ENCODE data around the gene PUM2. TPM values are rescaled to one million over a fixed set of nuclear protein-coding genes. Genes with fewer than 3 reads are reported as not detected.
A peak's percentile ranks its signal among the peaks of the same experiment; 100 is the strongest.

Gene PUM2
- total RNA-seq, 1 experiment from 2014 or later, result 104 TPM

- TF ChIP-seq, protein P1, sequence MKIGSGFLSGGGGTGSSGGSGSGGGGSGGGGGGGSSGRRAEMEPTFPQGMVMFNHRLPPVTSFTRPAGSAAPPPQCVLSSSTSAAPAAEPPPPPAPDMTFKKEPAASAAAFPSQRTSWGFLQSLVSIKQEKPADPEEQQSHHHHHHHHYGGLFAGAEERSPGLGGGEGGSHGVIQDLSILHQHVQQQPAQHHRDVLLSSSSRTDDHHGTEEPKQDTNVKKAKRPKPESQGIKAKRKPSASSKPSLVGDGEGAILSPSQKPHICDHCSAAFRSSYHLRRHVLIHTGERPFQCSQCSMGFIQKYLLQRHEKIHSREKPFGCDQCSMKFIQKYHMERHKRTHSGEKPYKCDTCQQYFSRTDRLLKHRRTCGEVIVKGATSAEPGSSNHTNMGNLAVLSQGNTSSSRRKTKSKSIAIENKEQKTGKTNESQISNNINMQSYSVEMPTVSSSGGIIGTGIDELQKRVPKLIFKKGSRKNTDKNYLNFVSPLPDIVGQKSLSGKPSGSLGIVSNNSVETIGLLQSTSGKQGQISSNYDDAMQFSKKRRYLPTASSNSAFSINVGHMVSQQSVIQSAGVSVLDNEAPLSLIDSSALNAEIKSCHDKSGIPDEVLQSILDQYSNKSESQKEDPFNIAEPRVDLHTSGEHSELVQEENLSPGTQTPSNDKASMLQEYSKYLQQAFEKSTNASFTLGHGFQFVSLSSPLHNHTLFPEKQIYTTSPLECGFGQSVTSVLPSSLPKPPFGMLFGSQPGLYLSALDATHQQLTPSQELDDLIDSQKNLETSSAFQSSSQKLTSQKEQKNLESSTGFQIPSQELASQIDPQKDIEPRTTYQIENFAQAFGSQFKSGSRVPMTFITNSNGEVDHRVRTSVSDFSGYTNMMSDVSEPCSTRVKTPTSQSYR (CRISPR knock-in tag; IDR thresholded peaks at IDR 0.05), result peak; percentile 46; the same call in 1 of the 2 replicates
- no peak for TF ChIP-seq TP53 (CRISPR knock-in tag; IDR thresholded peaks at IDR 0.05)
- TF ChIP-seq, protein P2, sequence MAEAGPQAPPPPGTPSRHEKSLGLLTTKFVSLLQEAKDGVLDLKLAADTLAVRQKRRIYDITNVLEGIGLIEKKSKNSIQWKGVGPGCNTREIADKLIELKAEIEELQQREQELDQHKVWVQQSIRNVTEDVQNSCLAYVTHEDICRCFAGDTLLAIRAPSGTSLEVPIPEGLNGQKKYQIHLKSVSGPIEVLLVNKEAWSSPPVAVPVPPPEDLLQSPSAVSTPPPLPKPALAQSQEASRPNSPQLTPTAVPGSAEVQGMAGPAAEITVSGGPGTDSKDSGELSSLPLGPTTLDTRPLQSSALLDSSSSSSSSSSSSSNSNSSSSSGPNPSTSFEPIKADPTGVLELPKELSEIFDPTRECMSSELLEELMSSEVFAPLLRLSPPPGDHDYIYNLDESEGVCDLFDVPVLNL (CRISPR knock-in tag; IDR thresholded peaks at IDR 0.05; ENCODE audit: borderline replicate concordance, low read depth), result peak; percentile 83; the same call in 1 of the 2 replicates
- peak; percentile 60; the same call in 1 of the 2 replicates for TF ChIP-seq ZNF512 (CRISPR knock-in tag; IDR thresholded peaks at IDR 0.05; ENCODE audit: borderline replicate concordance)
- TF ChIP-seq, protein P3, sequence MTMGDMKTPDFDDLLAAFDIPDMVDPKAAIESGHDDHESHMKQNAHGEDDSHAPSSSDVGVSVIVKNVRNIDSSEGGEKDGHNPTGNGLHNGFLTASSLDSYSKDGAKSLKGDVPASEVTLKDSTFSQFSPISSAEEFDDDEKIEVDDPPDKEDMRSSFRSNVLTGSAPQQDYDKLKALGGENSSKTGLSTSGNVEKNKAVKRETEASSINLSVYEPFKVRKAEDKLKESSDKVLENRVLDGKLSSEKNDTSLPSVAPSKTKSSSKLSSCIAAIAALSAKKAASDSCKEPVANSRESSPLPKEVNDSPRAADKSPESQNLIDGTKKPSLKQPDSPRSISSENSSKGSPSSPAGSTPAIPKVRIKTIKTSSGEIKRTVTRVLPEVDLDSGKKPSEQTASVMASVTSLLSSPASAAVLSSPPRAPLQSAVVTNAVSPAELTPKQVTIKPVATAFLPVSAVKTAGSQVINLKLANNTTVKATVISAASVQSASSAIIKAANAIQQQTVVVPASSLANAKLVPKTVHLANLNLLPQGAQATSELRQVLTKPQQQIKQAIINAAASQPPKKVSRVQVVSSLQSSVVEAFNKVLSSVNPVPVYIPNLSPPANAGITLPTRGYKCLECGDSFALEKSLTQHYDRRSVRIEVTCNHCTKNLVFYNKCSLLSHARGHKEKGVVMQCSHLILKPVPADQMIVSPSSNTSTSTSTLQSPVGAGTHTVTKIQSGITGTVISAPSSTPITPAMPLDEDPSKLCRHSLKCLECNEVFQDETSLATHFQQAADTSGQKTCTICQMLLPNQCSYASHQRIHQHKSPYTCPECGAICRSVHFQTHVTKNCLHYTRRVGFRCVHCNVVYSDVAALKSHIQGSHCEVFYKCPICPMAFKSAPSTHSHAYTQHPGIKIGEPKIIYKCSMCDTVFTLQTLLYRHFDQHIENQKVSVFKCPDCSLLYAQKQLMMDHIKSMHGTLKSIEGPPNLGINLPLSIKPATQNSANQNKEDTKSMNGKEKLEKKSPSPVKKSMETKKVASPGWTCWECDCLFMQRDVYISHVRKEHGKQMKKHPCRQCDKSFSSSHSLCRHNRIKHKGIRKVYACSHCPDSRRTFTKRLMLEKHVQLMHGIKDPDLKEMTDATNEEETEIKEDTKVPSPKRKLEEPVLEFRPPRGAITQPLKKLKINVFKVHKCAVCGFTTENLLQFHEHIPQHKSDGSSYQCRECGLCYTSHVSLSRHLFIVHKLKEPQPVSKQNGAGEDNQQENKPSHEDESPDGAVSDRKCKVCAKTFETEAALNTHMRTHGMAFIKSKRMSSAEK (CRISPR knock-in tag; IDR thresholded peaks at IDR 0.05; ENCODE audit: borderline replicate concordance), result no peak
- no peak for TF ChIP-seq CREB1 (CRISPR knock-in tag; IDR thresholded peaks at IDR 0.05)
- TF ChIP-seq, protein P4, sequence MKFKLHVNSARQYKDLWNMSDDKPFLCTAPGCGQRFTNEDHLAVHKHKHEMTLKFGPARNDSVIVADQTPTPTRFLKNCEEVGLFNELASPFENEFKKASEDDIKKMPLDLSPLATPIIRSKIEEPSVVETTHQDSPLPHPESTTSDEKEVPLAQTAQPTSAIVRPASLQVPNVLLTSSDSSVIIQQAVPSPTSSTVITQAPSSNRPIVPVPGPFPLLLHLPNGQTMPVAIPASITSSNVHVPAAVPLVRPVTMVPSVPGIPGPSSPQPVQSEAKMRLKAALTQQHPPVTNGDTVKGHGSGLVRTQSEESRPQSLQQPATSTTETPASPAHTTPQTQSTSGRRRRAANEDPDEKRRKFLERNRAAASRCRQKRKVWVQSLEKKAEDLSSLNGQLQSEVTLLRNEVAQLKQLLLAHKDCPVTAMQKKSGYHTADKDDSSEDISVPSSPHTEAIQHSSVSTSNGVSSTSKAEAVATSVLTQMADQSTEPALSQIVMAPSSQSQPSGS (CRISPR knock-in tag; IDR thresholded peaks at IDR 0.05; ENCODE audit: borderline replicate concordance, low read depth), result no peak
- TF ChIP-seq TCF7 (CRISPR knock-in tag; IDR thresholded peaks at IDR 0.05; ENCODE audit: low read depth), result 0 out of 2 replicates have a peak, but pooled peaks have one; percentile 43
- no peak for TF ChIP-seq MXD4 (CRISPR knock-in tag; IDR thresholded peaks at IDR 0.05; ENCODE audit: borderline replicate concordance)
- TF ChIP-seq MLX (CRISPR knock-in tag; IDR thresholded peaks at IDR 0.05), result no peak
- no peak for TF ChIP-seq CREM (CRISPR knock-in tag; IDR thresholded peaks at IDR 0.05)
- no peak for TF ChIP-seq JAZF1 (CRISPR knock-in tag; IDR thresholded peaks at IDR 0.05)
- TF ChIP-seq FOXP1 (CRISPR knock-in tag; IDR thresholded peaks at IDR 0.05; ENCODE audit: borderline replicate concordance), result peak; percentile 68
- no peak for TF ChIP-seq ATF1 (CRISPR knock-in tag; IDR thresholded peaks at IDR 0.05)
- TF ChIP-seq NR3C1 (CRISPR knock-in tag; conservative IDR thresholded peaks at IDR 0.05; ENCODE audit: low read depth), result no peak
- peak; percentile 36; the same call in 1 of the 2 replicates for TF ChIP-seq FOXK1 (CRISPR knock-in tag; IDR thresholded peaks at IDR 0.05)
- TF ChIP-seq, protein P5, sequence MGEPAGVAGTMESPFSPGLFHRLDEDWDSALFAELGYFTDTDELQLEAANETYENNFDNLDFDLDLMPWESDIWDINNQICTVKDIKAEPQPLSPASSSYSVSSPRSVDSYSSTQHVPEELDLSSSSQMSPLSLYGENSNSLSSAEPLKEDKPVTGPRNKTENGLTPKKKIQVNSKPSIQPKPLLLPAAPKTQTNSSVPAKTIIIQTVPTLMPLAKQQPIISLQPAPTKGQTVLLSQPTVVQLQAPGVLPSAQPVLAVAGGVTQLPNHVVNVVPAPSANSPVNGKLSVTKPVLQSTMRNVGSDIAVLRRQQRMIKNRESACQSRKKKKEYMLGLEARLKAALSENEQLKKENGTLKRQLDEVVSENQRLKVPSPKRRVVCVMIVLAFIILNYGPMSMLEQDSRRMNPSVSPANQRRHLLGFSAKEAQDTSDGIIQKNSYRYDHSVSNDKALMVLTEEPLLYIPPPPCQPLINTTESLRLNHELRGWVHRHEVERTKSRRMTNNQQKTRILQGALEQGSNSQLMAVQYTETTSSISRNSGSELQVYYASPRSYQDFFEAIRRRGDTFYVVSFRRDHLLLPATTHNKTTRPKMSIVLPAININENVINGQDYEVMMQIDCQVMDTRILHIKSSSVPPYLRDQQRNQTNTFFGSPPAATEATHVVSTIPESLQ (CRISPR knock-in tag; IDR thresholded peaks at IDR 0.05), result no peak
- peak; percentile 93; the same call in 1 of the 2 replicates for TF ChIP-seq FOXP4 (CRISPR knock-in tag; IDR thresholded peaks at IDR 0.05)
- 0 out of 2 replicates have a peak, but pooled peaks have one; percentile 36 for TF ChIP-seq NR2C2 (CRISPR knock-in tag; IDR thresholded peaks at IDR 0.05)
- no peak for TF ChIP-seq SOX15 (CRISPR knock-in tag; IDR thresholded peaks at IDR 0.05)
Measured at GRCh38 chr2:20350041-20350712, 467 bp downstream of the PUM2 start (continued).
